Prostate gland (tissue), 2 donors: ENCODE results near the gene PUS7L. TPM values are rescaled to one million over a fixed set of nuclear protein-coding genes. Genes with fewer than 3 reads are reported as not detected.
"Not testable (repeated sequence)": the region's sequence is repeated elsewhere in the genome, so short reads cannot be mapped to it uniquely, and the experiment has no call there.

Experiments
- DNase-seq: peaks from one replicate; pipeline ENCODE4 v3.0.0-alpha.2; 2019; ENCODE audit warnings: low spot score
- H3K27ac ChIP-seq, 2 donors: fragments of 200-600 bp; sonication (generic); 2 replicates each; pipeline ENCODE4 v1.5.1; 2017 to 2019
- H3K27me3 ChIP-seq: fragments of 200-600 bp; sonication (generic); replicated peaks from 2 replicates; pipeline ENCODE4 v1.5.1; 2019; ENCODE audit not compliant: insufficient read depth
- H3K36me3 ChIP-seq, 2 donors: fragments of 200-600 bp; sonication (generic); 1 replicate in 1 of 2; 2 replicates in 1 of 2; pipeline versions ENCODE4 v1.5.1 to v1.8.1; 2017 to 2019
- H3K4me1 ChIP-seq: fragments of 200-600 bp; sonication (generic); replicated peaks from 2 replicates; pipeline ENCODE4 v1.5.1; 2019
- H3K4me3 ChIP-seq, 2 donors: fragments of 200-600 bp; sonication (generic); 2 replicates each; pipeline ENCODE4 v1.5.1; 2017 to 2019
- H3K9me3 ChIP-seq: fragments of 200-600 bp; sonication (generic); 2 replicates; pipeline ENCODE4 v1.5.1; 2017
- POLR2A ChIP-seq: fragments of 450-650 bp; IDR thresholded peaks from one replicate; pipeline ENCODE4 v1.6.1; 2016; ENCODE audit warnings: antibody characterized with exemption, mild to moderate bottlenecking
- POLR2AphosphoS5 ChIP-seq: sonication (generic); formaldehyde crosslinking; IDR thresholded peaks from one replicate; pipeline ENCODE4 v1.6.1; 2017; ENCODE audit warnings: antibody characterized with exemption
- WGBS: methylation state at CpG from one replicate; pipeline ENCODE4 v1.1.5; 2018; 5-methylcytosine and 5-hydroxymethylcytosine counted together
- intact Hi-C: fragments of 100-400 bp; cut with DNase I; formaldehyde crosslinking; loops from one replicate; pipeline ENCODE4 v1.14.2; 2022
- total RNA-seq, 2 donors: library from RNA; depleted of rRNA; stranded (reverse); fragments of >200 nt; gene quantifications; one replicate each; pipeline ENCODE4 v1.1.0, GENCODE V29; 2016
- TF ChIP-seq, protein P1 (sequence below), 4 experiments: fragments of 200-600 bp in 2 of 4; fragments of 450-650 bp in 2 of 4; sonication (generic) in 2 of 4; IDR thresholded peaks; 1 replicate in 3 of 4; 2 replicates in 1 of 4; pipeline ENCODE4 v1.5.1; 2016 to 2019; ENCODE audit warnings: antibody characterized with exemption in 4 of 4, mild to moderate bottlenecking in 2 of 4, moderate library complexity in 2 of 4

Gene PUS7L
- total RNA-seq, 2 donors from 2014 or later, result 9.7 to 12.7 TPM

- no peak for DNase-seq
- Histone ChIP-seq H3K36me3 (no peaks in the 10 kb centered on the region), H3K27me3 (no peaks in the 10 kb centered on the region), H3K27ac (no peak overlapping the region), H3K9me3 (no peaks in the 10 kb centered on the region), H3K4me1 (no peaks in the 10 kb centered on the region), H3K4me3 (no peak overlapping the region)
- intact Hi-C loops, result no loop called here
- WGBS, result 73% methylated on average over 3 of the region's 3 CpGs
- TF ChIP-seq POLR2A (no peak), POLR2AphosphoS5 (no peak)
- TF ChIP-seq, protein P1, sequence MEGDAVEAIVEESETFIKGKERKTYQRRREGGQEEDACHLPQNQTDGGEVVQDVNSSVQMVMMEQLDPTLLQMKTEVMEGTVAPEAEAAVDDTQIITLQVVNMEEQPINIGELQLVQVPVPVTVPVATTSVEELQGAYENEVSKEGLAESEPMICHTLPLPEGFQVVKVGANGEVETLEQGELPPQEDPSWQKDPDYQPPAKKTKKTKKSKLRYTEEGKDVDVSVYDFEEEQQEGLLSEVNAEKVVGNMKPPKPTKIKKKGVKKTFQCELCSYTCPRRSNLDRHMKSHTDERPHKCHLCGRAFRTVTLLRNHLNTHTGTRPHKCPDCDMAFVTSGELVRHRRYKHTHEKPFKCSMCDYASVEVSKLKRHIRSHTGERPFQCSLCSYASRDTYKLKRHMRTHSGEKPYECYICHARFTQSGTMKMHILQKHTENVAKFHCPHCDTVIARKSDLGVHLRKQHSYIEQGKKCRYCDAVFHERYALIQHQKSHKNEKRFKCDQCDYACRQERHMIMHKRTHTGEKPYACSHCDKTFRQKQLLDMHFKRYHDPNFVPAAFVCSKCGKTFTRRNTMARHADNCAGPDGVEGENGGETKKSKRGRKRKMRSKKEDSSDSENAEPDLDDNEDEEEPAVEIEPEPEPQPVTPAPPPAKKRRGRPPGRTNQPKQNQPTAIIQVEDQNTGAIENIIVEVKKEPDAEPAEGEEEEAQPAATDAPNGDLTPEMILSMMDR (IDR thresholded peaks at IDR 0.05), result no peak
These were observed 62.4 kb downstream of the PUS7L start for GRCh38 chr12:43696154-43696553.

DNA sequence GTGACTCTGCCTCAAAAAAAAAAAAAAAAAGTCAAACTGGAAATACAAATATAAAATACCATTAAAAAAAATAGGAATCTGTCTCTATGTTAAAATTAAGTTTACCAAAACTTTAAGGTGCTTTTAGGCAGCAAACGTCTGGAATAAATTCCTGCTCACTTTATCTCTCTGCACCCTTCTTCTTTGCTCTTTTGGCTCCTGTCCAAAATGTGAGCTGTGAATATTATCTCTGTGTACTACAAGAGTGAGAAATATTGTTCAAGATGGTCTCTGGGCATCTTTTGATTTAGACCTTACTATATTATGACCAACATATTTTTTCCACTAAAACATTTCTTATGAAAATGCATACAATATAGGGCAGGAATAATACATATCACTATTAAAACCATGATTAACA lies 63.7 kb downstream of the PUS7L start:
- no peaks in the 10 kb centered on the region for H3K36me3 ChIP-seq
- H3K9me3 ChIP-seq, result no peaks in the 10 kb centered on the region
- TF ChIP-seq POLR2A, result no peak
- TF ChIP-seq, protein P1 (IDR thresholded peaks at IDR 0.05), result no peak
- TF ChIP-seq POLR2AphosphoS5, result no peak
- H3K4me1 ChIP-seq, result no peaks in the 10 kb centered on the region
- no peak overlapping the region for H3K4me3 ChIP-seq
- WGBS, result 29% methylated on average over 1 of the region's 1 CpG
- H3K27me3 ChIP-seq, result no peaks in the 10 kb centered on the region
- no peak overlapping the region for H3K27ac ChIP-seq
- intact Hi-C loops, result no loop called here
- no peak for DNase-seq

DNA sequence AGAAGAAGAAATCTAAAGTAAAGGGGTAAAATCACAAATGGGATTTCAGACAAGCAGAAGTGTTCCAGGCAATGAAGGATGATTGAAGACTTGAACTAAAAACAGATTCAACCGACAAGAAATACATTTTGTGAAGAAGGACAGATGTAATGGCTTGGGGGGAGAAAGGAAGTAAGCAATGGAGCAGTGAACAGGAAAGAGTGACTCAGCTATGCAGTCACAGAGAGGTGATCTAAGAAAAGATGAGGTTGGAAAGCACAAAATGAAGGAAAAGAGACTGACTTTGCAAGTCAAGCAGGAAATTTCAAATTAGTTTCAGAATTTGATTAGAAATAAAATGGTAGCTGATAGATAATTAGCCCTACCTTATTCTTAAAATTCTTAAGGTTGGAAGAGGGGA lies 66.5 kb downstream of the PUS7L start:
- intact Hi-C loops, result no loop called here
- WGBS, result 50% methylated on average over 1 of the region's 1 CpG
- TF ChIP-seq, protein P1 (IDR thresholded peaks at IDR 0.05), result no peak
- no peak for TF ChIP-seq POLR2AphosphoS5
- TF ChIP-seq POLR2A, result no peak

DNA sequence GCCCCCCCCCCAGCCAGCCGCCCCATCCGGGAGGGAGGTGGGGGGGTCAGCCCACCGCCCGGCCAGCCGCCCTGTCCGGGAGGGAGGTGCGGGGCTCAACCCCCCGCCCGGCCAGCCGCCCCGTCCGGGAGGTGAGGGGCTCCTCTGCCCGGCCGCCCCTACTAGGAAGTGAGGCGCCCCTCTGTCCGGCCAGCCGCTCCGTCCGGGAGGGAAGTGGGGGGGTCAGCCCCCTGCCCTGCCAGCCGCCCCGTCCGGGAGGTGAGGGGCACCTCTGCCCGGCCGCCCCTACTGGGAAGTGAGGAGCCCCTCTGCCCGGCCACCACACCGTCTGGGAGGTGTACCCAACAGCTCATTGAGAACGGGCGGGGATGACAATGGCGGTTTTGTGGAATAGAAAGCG lies 73.1 kb downstream of the PUS7L start:
- H3K36me3 ChIP-seq, H3K4me1 ChIP-seq, H3K27me3 ChIP-seq, DNase-seq, H3K9me3 ChIP-seq, H3K27ac ChIP-seq, H3K4me3 ChIP-seq, intact Hi-C loops: not testable (repeated sequence)
- WGBS, result 96% methylated on average over 10 of the region's 30 CpGs

More for the DNA sequence above, 66.5 kb downstream of the PUS7L start:
- Histone ChIP-seq H3K27ac (no peak overlapping the region), H3K4me3 (no peak overlapping the region), H3K36me3 (no peaks in the 10 kb centered on the region), H3K9me3 (no peaks in the 10 kb centered on the region), H3K27me3 (no peaks in the 10 kb centered on the region), H3K4me1 (no peaks in the 10 kb centered on the region)
- DNase-seq, result no peak

GRCh38 chr12:43676183-43676813 lies 82.3 kb downstream of the PUS7L start:
- Histone ChIP-seq H3K27me3 (no peaks in the 10 kb centered on the region), H3K27ac (no peak overlapping the region), H3K4me1 (no peaks in the 10 kb centered on the region), H3K9me3 (no peaks in the 10 kb centered on the region), H3K36me3 (no peaks in the 10 kb centered on the region), H3K4me3 (no peak overlapping the region)
- WGBS, result 79% methylated on average over 5 of the region's 5 CpGs
- DNase-seq, result no peak
- TF ChIP-seq POLR2AphosphoS5 (no peak), POLR2A (no peak)
- TF ChIP-seq, protein P1 (IDR thresholded peaks at IDR 0.05), result no peak
- intact Hi-C loops, result no loop called here
